Fibroblast of skin of back (primary cell): ENCODE measurements around the gene TRPC4AP.

Experiments
- DNase-seq: peaks from one replicate; pipeline ENCODE4 v3.0.0-alpha.2; 2013

The TRPC4AP gene

GRCh38 chr20:34968042-34968775 is 124.4 kb downstream of the TRPC4AP start:
- DNase-seq: no peak

GRCh38 chr20:34967421-34967820 is 125.2 kb downstream of the TRPC4AP start:
- DNase-seq: no peak

- no peak for DNase-seq
Measured at GRCh38 chr20:34965051-34965450, 127.6 kb downstream of the TRPC4AP start.

GRCh38 chr20:34964486-34964885 is 128.1 kb downstream of the TRPC4AP start:
- DNase-seq: no peak

- DNase-seq: no peak
Measured at GRCh38 chr20:34956751-34957472, 135.7 kb downstream of the TRPC4AP start.

- DNase-seq: no peak
Measured at GRCh38 chr20:34956041-34956458, 136.6 kb downstream of the TRPC4AP start.

GRCh38 chr20:34955231-34956040 is 137.2 kb downstream of the TRPC4AP start, which contains the start of the genes GSS and MYH7B:
GSS (minus strand) TSS chr20:34955806; CDS start chr20:34951852, 3,954 bp downstream.
MYH7B (plus strand) TSS chr20:34955868; CDS start chr20:34978006, 22,138 bp downstream.
- peak; percentile 96 for DNase-seq

GRCh38 chr20:34954904-34955230 is 137.7 kb downstream of the TRPC4AP start:
- DNase-seq: peak; percentile 59

GRCh38 chr20:34953960-34954359 is 138.6 kb downstream of the TRPC4AP start:
- DNase-seq: no peak

GRCh38 chr20:34952671-34953070 is 139.9 kb downstream of the TRPC4AP start:
- peak; percentile 63 for DNase-seq
